ENCODE measurements around the gene JAZF1. TPM values are rescaled to one million over a fixed set of nuclear protein-coding genes. Genes with fewer than 3 reads are reported as not detected.

JAZF1 gene
- total and polyA plus RNA-seq, 9 of the 15 experiments (the other 6 are each of a cell fraction or from before 2014, with no cell fraction given) = 0.04 to 0.64 (median 0.11) TPM; not detected in 3

GRCh38 chr7:28093623-28094232, 86.9 kb downstream of the JAZF1 start:
- FAIRE-seq = peak; percentile 92
- TF ChIP-seq BRF1 (IDR thresholded peaks at IDR 0.05; ENCODE audit: borderline replicate concordance, extremely low read depth, insufficient read length) = no peak
- 0 out of 2 replicates have a peak, but pooled peaks have one; percentile 6 for TF ChIP-seq SMC3 (conservative IDR thresholded peaks at IDR 0.05; ENCODE audit: insufficient read depth, low read depth, low read length)
- TF ChIP-seq ZBTB2 (IDR thresholded peaks at IDR 0.05) = no peak
- TF ChIP-seq, protein P1, sequence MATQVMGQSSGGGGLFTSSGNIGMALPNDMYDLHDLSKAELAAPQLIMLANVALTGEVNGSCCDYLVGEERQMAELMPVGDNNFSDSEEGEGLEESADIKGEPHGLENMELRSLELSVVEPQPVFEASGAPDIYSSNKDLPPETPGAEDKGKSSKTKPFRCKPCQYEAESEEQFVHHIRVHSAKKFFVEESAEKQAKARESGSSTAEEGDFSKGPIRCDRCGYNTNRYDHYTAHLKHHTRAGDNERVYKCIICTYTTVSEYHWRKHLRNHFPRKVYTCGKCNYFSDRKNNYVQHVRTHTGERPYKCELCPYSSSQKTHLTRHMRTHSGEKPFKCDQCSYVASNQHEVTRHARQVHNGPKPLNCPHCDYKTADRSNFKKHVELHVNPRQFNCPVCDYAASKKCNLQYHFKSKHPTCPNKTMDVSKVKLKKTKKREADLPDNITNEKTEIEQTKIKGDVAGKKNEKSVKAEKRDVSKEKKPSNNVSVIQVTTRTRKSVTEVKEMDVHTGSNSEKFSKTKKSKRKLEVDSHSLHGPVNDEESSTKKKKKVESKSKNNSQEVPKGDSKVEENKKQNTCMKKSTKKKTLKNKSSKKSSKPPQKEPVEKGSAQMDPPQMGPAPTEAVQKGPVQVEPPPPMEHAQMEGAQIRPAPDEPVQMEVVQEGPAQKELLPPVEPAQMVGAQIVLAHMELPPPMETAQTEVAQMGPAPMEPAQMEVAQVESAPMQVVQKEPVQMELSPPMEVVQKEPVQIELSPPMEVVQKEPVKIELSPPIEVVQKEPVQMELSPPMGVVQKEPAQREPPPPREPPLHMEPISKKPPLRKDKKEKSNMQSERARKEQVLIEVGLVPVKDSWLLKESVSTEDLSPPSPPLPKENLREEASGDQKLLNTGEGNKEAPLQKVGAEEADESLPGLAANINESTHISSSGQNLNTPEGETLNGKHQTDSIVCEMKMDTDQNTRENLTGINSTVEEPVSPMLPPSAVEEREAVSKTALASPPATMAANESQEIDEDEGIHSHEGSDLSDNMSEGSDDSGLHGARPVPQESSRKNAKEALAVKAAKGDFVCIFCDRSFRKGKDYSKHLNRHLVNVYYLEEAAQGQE (IDR thresholded peaks at IDR 0.05; ENCODE audit: borderline replicate concordance) = peak; percentile 12; the same call in 1 of the 2 replicates
- TF ChIP-seq, protein P1 (CRISPR knock-in tag; IDR thresholded peaks at IDR 0.05; ENCODE audit: low read depth) = no peak
- TF ChIP-seq ZNF224 (CRISPR knock-in tag; IDR thresholded peaks at IDR 0.05) = no peak
- peak; percentile 63 to 68 (median 65) for TF ChIP-seq CTCF (IDR thresholded peaks at IDR 0.05 in 2 of 3, conservative IDR thresholded peaks at IDR 0.05 in 1 of 3; ENCODE audit: insufficient read depth in 2 of 3, low read depth in 1 of 3, low read length in 3 of 3)
- TF ChIP-seq HDAC8 (tag; IDR thresholded peaks at IDR 0.05) = no peak
- TF ChIP-seq XRCC5 (IDR thresholded peaks at IDR 0.05; ENCODE audit: low read depth, low read length) = 0 out of 2 replicates have a peak, but pooled peaks have one; percentile 52
- no peak for TF ChIP-seq EP300 (IDR thresholded peaks at IDR 0.05; ENCODE audit: low read length)

More at GRCh38 chr7:28093623-28094232, 86.9 kb downstream of the JAZF1 start:
- 19% methylated on average over 9 of the region's 9 CpGs for WGBS (ENCODE audit: insufficient coverage, low coverage, missing lambda C conversion rate)
- intact Hi-C loops (cut with micrococcal nuclease) = loop anchor here (2.0 to 5.0 kb wide), 2 partner anchors 166 to 897 kb away; no protein-coding TSS in a partner anchor
- Histone ChIP-seq H3K4me2 (ENCODE audit: insufficient read depth, low read length) (no peak overlapping the region), H3K9me3 (replicated peaks; ENCODE audit: control insufficient read depth, insufficient read depth, low read depth, low read length) (no peaks in the 10 kb centered on the region), H3K9ac (ENCODE audit: insufficient read depth in 1 of 2, low read depth in 2 of 2, low read length in 2 of 2) (no peak overlapping the region), H2AFZ (ENCODE audit: low read depth, low read length) (no peak overlapping the region), H3K27ac (ENCODE audit: extremely low read depth, low read depth, low read length) (no peak overlapping the region), H3K4me1 (replicated peaks in 1 of 2; ENCODE audit: control insufficient read depth in 2 of 2, insufficient read depth in 2 of 2, low read length in 2 of 2) (no peaks in the 10 kb centered on the region), H3K4me3 (no peak overlapping the region), H3K27me3 (ENCODE audit: control insufficient read depth in 2 of 2, insufficient read depth in 2 of 2, low read length in 2 of 2) (peaks cover under 1 to 22% of the 10 kb centered on the region in 2 experiments; a peak in 2 of 5 replicates), H3K9me1 (ENCODE audit: control insufficient read depth, insufficient read depth, low read length) (no peaks in the 10 kb centered on the region), H3K36me3 (ENCODE audit: control insufficient read depth, insufficient read depth, low read length) (no peaks in the 10 kb centered on the region), H4K20me1 (replicated peaks; ENCODE audit: control insufficient read depth, insufficient read depth, low read length) (no peaks in the 10 kb centered on the region), H3K79me2 (ENCODE audit: control insufficient read depth, insufficient read depth, low read length) (no peaks in the 10 kb centered on the region)
- DNase-seq (ENCODE audit: extremely low read depth in 1 of 4, low spot score in 3 of 4) (peak; percentile 46 to 72 (median 50)), ATAC-seq (peak; percentile 85)
- ChIA-PET POLR2A (no interaction called here), CTCF (ENCODE audit: low intra/inter-chr PET ratio) (no interaction called here)
- in situ Hi-C loops (cut with MboI) = no loop called here
- BruUV-seq (replicated peaks) = no TSS peak

All from K562 (cell line).